HG02852 (cell line): Measurements from ENCODE around the gene ZW10.
"Not testable (repeated sequence)": the region's sequence is repeated elsewhere in the genome, so short reads cannot be mapped to it uniquely, and the experiment has no call there.

Experiments used
- ATAC-seq: cut with Tn5 transposase; IDR thresholded peaks from one replicate; pipeline ENCODE4 v1.9.1; 2021; ENCODE audit warnings: mild to moderate bottlenecking, moderate library complexity; ENCODE audit not compliant: unreplicated experiment

ZW10 gene, protein sequence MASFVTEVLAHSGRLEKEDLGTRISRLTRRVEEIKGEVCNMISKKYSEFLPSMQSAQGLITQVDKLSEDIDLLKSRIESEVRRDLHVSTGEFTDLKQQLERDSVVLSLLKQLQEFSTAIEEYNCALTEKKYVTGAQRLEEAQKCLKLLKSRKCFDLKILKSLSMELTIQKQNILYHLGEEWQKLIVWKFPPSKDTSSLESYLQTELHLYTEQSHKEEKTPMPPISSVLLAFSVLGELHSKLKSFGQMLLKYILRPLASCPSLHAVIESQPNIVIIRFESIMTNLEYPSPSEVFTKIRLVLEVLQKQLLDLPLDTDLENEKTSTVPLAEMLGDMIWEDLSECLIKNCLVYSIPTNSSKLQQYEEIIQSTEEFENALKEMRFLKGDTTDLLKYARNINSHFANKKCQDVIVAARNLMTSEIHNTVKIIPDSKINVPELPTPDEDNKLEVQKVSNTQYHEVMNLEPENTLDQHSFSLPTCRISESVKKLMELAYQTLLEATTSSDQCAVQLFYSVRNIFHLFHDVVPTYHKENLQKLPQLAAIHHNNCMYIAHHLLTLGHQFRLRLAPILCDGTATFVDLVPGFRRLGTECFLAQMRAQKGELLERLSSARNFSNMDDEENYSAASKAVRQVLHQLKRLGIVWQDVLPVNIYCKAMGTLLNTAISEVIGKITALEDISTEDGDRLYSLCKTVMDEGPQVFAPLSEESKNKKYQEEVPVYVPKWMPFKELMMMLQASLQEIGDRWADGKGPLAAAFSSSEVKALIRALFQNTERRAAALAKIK

DNA sequence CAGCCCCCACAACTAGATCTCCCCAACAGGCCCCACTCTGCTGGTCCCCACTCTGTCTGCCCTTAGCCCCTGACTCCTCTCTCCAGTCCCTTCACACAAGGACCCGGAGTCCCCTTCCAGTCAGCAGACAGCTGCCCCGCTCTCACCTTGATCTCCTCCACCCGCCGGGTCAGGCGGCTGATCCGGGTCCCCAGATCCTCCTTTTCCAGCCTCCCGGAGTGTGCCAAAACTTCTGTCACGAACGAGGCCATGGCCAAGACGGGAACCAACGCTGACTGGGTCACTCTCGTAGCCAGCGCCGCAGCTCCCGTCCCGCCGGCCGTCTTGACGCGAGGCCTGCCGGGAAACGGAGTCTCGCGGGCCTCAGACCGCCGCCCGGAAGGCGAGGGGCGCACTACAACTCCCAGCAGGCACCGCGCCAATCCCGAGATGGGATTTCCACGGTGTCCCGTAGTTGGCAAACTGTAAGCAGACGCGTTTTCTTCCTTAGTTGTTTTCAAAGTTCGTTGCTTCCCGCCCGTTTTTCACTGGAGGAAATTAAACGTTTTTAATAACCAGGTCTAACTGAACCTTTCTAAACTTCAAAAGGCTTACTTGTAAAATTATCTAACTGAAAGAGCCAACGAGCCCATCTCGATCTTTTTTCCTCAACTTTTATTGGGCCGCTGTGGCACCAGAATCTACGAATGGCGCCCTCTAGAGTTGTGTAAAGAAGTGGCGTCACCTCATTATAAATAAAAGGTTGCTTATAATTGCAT lies at the start of gene ZW10:
Gene ZW10 (minus strand): TSS at position 277 of the 758 bp plus-strand sequence. CDS start 26 bp downstream, at position 251.
- ATAC-seq = peak; percentile 98

DNA sequence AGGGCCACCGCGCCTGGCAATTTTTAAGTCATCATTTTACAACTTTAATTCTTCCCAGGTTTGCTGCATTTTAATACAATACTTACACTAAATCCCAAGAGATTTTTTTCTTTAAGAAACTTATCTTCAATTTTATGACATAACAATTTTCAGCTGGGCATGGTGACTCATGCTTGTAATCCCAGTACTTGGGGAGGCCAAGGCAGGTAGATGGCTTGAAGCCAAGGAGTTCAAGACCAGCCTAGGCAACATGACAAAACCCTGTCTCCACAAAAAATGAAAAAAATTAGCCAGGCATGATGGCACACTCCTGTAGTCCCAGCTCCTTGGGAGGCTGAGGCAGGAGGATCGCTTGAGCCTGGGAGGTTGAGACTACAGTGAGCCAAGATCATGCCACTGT lies 44.9 kb upstream of the ZW10 start:
- no peak for ATAC-seq

DNA sequence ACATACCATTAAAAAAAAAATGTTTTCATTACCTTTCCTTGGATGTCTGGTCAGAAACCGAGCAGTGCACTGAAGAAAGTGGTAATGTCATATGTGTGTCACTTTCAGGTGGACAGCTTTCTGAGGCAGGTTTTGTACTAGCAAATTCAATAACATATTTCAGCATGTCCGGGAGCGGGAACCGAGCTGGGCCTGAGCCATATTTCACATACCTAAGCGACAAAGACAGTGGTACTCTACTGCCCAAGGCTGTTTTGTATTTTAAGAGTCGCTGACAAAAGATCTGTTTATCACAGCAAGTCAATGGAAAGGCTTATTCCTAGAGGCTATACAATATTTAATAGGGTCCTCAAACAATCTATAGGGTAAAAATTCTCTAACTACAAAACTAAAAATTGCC lies 44.1 kb upstream of the ZW10 start:
- ATAC-seq = no peak

DNA sequence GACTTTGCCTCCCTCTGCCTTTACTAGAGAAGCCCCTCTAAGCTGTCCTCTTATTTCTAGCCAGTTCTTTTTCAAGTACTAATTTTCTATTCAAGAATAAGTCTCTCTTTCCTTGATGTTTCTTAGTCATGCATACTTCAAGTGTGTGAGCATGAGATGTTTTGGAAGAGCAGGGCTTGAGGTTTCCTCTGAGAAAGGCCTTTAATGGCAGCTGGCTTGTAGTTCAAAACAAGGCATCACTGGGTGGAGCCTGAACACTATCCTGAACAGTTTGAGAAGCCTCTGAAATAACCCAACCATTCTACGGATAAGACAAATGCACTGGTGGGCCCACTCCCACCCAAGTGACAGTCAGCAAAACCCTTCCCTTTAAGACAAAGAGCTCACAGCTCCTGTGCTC lies 43.7 kb upstream of the ZW10 start:
- no peak for ATAC-seq

DNA sequence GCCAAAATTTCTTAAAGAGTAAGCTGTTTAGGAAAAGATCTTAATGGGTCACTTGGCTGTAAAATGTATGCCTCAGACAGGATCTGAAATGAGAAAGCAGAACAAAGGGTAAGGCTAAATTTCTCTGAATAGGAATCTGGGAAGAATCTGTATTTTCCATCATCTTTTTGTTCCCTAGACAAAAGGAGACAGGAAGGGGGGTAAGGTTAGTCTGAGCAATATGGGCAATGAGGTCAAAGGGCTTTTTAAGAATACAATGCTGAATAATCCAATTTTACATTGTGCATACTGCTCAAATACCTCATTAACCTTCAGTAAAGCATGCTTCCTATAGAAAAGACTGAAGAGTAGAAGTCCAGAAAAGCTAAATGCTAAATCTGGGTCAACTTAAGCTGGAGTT lies 40.7 kb upstream of the ZW10 start:
- ATAC-seq = no peak

DNA sequence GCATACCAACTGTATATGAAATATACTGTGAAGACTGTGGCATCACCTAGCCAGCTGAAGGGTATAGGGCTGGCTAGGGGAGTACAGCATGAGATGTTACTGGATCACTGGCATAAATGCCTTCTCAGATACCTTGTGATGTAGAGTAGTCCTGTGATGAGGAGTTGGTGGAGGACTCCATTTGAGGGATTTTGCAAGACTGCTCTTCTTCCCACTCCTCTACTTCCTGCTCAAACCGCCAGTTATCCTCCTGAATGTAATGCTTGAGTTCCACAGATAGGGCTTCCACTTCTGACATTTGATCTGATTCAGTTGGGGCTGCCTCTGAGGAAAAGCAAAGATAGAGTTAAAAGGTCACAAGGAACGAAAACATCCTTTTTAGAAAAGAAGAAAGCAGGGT lies 35.4 kb upstream of the ZW10 start:
- ATAC-seq = no peak

DNA sequence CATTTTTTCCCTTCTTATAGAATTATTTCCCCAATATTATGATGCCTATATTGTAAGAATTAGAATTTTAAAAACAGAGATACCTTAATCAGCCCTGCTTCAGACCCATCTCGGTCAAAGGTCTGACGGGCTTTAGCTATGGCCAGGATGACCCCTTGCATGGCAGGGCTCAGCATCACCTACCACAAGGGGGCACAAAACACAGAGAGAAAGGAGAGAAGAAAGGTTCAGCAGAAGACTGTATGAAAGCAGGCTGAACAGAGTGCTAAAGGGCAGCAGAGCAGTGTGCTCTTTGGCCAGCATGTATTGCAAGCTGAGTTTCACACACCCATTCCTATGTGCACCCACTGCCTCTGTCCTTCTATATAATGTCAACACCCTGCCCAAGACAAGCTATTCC lies 32.9 kb upstream of the ZW10 start:
- ATAC-seq = no peak

DNA sequence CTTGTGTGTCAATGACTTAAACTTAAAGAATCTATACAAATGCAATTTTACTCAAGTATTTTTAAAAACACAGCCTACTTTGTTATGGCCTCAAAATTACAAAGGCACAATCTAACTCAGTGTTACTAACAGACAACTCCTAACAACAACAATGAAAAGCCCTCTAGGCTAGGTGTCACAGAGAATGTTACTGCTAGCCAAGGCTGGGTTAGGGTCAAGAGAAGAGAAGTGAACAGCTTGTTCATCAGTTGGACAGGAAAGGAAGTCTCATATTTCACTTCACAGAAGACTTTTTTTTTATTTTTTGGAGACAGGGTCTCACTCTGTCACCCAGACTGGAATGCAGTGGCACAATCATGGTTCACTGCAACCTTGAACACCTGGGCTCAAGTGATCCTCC lies 32.1 kb upstream of the ZW10 start:
- ATAC-seq = no peak

DNA sequence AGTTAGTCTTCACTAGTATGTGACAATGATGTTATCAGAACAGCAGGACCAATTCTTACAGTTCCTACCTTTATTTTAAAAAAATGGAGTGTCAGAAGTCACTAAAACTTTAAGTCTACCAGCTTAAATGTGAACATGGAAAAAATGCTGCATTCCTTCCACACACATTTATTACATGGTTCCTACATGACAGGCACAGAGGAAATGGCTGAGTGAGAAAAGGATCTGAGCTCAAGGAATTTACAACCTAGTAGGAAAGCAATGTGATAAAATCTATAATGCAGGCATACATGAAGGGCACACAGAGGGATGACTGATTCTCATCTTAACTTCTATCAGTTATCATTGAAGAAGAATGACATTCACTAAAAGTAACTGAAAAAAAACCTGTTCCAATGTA lies 29.1 kb upstream of the ZW10 start:
- ATAC-seq = no peak

DNA sequence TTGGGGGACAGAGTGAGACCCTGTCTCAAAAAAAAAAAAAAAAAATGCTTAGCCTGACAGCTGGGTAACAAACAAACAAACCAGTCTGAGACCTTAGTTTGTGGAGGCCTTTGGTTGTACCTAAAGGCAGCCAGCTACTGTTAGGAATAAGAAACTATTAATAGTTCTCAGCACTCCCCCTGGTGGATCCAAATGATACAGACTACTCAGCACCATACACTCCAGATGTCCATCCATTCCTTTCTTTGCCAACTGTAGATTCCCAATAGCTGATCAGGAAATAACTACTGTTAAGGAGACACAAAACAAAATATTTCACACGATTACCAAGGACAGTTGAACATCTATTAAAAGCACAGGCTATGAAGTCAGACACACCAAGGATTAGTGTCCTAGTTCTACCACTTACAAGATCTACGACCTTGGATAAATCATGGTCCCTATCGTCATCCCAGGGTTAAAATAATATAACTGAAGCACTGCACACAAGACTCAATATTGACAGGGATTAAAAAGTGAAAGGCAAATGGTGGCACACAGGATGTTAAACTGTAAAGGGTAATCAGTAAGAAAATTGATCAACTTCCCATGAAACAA lies 23.3 kb upstream of the ZW10 start:
- peak; percentile 78 for ATAC-seq

DNA sequence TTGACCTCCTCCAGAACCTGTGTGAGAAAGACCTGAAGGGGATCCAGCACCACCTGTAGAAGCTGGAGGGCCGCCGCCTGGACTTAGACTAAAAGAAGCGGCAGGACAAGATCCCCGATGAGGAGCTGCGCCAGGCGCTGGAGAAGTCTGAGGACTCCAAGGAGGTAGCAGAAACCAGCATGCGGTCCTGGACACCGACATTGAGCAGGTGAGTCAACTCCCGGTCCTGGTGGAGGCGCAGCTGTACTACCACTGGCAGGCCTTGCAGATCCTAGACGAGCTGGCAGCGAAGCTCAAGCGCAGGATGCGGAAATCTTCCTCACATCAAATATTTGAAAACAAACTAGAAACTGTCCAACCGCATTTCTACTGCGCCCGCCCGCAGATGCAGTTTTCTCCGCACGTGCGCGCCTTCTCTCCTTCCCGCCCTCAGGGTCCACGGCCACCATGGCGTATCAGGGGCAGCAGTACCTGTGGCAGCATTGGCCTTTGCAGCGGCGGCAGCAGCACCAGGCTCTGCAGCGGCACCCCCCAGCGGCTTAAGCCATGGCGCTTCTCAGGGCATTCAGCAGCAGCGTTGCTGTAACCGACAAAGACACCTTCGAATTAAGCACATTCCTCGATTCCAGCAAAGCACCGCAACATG lies 16.3 kb upstream of the ZW10 start:
- ATAC-seq = no peak

DNA sequence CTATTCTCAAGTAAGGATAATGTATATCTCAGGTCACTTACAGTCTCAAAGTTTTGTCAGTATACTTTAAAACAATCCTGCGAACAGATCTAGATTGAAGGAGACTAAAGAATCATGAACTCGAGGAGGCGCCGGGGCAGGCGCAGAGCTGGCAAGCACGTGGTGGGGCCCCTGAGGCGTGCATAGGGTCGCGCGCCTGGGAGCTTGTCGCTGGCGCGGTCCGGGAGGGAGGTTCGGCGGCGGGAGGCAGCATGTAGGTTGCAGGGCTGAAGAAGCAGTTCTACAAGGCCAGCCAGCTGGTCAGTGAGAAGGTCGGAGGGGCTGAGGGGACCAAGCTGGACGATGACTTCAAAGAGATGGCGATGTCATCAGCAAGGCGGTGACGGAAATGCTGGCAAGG lies 15.5 kb upstream of the ZW10 start:
- ATAC-seq = not testable (repeated sequence)

DNA sequence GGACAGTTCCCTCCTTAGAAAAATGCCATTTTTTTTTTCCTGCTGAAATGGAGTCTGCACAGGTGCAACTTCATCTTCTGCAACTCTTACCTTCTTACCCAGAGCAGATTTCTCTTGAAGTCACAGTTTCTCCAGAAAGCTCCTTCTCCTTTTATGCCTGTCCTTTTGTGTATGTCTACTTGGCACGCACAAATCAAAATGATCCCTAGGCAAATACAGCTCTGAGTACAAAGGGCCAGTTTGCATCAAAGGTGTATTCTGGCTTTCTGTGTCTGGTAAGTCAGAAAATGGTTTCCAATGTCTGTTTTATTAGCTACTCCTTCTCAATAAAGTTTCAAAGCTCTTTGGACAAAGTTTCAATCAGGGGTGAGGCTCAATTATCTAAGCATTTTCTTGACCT lies 8.6 kb upstream of the ZW10 start:
- ATAC-seq = no peak

DNA sequence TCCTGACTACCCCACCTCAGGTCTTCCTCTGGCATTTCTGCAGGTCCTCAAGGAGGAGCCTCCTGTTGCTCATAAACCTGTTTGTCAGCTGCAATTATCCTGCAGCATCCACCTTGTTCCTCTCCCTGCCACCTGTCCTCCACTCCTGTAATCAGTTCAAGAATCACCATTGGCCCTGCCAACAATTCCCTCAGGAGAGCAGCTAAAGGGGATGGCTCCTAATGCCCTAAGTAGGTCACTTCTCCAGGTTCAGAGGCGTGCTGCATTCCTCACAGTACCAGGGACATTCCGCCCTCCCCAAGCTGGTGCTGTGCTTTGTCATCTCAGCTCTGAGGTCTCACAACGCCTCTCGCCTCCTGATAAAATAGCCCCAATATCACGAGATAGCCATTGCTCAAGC lies 8.2 kb upstream of the ZW10 start:
- ATAC-seq = no peak

DNA sequence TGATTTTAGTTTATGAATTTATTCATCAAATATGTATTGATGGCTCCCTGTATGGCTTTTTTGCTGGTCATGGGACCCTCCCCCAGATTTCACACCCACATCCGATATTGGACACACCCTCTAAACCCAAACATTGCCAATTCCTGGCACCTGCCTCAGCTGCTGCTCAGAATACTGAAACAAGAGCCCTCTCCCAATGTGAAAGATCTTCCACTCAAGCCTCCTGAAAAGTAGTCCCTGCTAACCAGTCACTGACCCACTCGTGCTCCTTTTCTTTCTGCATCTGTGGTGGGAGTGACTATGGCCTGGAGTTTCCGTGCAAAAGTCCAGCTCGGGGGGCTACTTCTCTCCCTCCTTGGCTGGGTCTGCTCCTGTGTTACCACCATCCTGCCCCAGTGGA lies 6.0 kb upstream of the ZW10 start, which contains the start of gene CLDN25:
Gene CLDN25 (plus strand): TSS at position 301 of the 400 bp plus-strand sequence. CDS start 0 bp downstream, at position 301.
- no peak for ATAC-seq

DNA sequence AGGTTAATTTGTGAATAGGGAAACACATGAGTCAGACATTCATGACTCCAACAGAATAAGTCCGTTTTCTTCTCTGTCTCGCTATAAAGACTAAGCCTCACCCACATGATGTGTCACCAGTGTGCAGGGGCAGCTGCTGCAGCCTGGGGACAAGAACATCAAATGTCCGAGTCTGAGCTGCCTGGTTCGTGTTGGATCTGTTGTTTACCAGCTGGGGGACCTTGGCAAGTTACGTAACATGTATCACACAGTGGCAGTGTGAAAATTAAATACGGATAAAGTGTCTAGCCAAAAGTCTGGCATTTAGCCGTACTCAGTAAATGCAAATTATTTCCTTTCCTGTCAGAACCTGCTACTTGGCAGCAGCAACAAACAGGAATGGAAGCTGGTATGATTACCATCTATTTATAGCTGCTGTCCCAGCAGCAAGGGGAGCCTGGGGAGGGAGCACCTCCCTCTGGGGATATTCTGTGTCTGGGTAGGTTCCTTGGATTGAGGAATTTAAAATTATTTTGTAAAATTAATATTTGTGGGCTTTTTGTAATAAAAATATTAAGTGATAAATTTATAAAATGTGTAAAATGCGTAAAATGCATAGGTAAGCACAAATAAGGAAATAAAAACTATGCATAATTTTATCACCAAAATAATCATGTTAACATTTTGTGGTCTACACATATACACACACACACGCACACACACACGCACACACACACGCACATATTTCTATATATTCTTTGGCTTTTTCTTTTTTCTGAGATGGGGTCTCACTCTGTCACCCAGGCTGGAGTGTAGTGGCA lies 4.8 kb upstream of the ZW10 start:
- ATAC-seq = no peak

DNA sequence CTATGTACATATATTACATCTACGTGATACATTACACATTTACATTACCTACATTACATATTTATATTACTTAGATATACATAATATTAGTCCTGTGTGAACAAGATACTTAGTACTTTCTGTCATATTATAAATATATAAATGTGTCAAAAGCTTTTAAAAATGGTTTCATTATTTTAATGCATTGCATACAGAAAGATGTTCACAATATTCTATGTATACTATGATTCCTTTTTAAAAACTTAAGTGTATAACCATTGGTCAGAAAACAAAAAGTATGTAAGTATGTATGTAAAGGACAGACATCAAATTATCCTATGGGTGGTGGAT lies 647 bp upstream of the ZW10 start:
- ATAC-seq = no peak

DNA sequence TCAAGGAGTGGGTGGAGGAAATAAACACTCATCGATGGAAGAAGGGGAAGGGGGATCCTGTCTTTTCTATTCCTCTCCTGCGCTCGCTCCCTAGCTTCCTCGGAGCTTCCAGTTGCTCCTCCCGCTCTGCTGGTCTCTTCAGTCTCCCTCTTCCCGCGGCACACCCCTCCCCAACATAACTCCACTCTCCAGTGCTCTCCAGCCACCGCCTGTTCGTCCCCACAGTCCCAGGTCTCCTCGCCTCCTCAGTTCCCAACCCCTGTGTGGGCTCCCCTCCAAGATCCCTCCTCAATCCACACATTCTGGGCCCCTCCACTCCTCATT lies 438 bp downstream of the ZW10 start:
- peak; percentile 11 for ATAC-seq

DNA sequence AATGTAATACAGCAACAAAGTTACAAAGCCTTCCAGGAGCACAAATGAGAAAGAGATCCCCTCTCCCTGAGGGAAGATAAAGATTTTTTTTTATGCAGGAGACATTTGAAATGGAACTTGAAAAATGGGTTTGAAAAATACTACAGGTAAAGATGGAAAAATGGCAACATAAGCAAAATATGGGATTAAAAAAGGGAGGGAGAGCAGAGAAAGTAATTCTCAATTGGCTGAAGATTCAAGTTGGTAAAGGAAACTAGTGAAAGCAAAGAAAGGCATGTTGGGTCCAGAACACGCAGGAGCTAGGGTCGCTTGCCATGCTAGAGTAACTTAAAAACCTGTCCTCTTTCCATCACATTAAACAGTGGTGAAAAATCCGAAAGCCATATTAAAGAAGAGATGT lies 1.5 kb downstream of the ZW10 start:
- ATAC-seq = no peak
